B cell (primary cell): Measurements from ENCODE around the gene NME3. TPM values are rescaled to one million over a fixed set of nuclear protein-coding genes. Genes with fewer than 3 reads are reported as not detected.

Source experiments
- ATAC-seq: fragments of 200-7000 bp; cut with Tn5 transposase; one replicate; pipeline ENCODE4 v1.10.0; 2021; ENCODE audit warnings: low read depth, mild to moderate bottlenecking, moderate number of reproducible peaks, moderate library complexity
- CTCF ChIA-PET: fragments of 350-600 bp; sonication (Branson Sonifier 250); formaldehyde crosslinking; loops from one replicate; lab custom pipeline; 2021; ENCODE audit warnings: antibody characterized with exemption, inconsistent platforms; lab: Charles Lee
- POLR2A ChIA-PET: fragments of 350-600 bp; sonication (Branson Sonifier 250); formaldehyde crosslinking; loops from one replicate; lab custom pipeline; 2021; ENCODE audit warnings: antibody characterized with exemption; lab: Charles Lee
- DNase-seq: peaks from one replicate; pipeline ENCODE4 v3.0.0; 2013
- H2AFZ ChIP-seq: 2 replicates; pipeline ENCODE4 v1.6.1; 2012; ENCODE audit warnings: mild to moderate bottlenecking, low read depth, low read length; ENCODE audit not compliant: insufficient read depth, poor library complexity, severe bottlenecking
- H3K27ac ChIP-seq, 2 donors: 1 replicate in 1 of 2; 2 replicates in 1 of 2; pipeline ENCODE4 v1.5.1; 2012 to 2013; ENCODE audit warnings: low read length in 2 of 2, mild to moderate bottlenecking in 2 of 2, moderate library complexity in 1 of 2
- H3K27me3 ChIP-seq, 4 experiments: fragments of 200-600 bp in 1 of 4; sonication (generic) in 1 of 4; replicated peaks in 1 of 4; 1 replicate in 2 of 4; 2 replicates in 2 of 4; pipeline versions ENCODE4 v1.6.1 to v1.7.0; 2013 to 2016; ENCODE audit warnings: low read length in 3 of 4, mild to moderate bottlenecking in 2 of 4, mixed read lengths in 1 of 4, moderate library complexity in 1 of 4; ENCODE audit not compliant: insufficient read depth in 4 of 4, control insufficient read depth in 3 of 4; ENCODE audit errors: control extremely low read depth in 1 of 4
- H3K36me3 ChIP-seq, 2 experiments: replicated peaks in 1 of 2; 1 replicate in 1 of 2; 2 replicates in 1 of 2; pipeline versions ENCODE4 v1.6.1 to v1.7.1; 2013; ENCODE audit warnings: low read length in 1 of 2; ENCODE audit not compliant: insufficient read depth in 2 of 2, control insufficient read depth in 1 of 2; ENCODE audit errors: control extremely low read depth in 1 of 2, extremely low read depth in 1 of 2
- H3K4me1 ChIP-seq, 2 donors: fragments of 200-600 bp in 1 of 2; sonication (generic) in 1 of 2; 1 replicate in 1 of 2; 2 replicates in 1 of 2; pipeline versions ENCODE4 v1.5.1 to v1.6.1; 2013 to 2017; ENCODE audit warnings: low read length in 2 of 2; ENCODE audit not compliant: control insufficient read depth in 2 of 2, insufficient read depth in 2 of 2
- H3K4me2 ChIP-seq: replicated peaks from 2 replicates; pipeline ENCODE3; 2012; ENCODE audit warnings: mild to moderate bottlenecking, low read depth, low read length; ENCODE audit not compliant: poor library complexity, severe bottlenecking
- H3K4me3 ChIP-seq, 5 experiments: fragments of 200-600 bp in 1 of 5; sonication (generic) in 1 of 5; 1 replicate in 3 of 5; 2 replicates in 2 of 5; pipeline versions ENCODE4 v1.5.1 to v1.7.0; 2011 to 2016; ENCODE audit warnings: low read length in 4 of 5, mild to moderate bottlenecking in 4 of 5, low read depth in 2 of 5, control low read depth in 1 of 5, moderate library complexity in 1 of 5; ENCODE audit not compliant: insufficient read depth in 1 of 5; ENCODE audit errors: control extremely low read depth in 1 of 5, extremely low read depth in 1 of 5
- H3K79me2 ChIP-seq: fragments of 200-600 bp; sonication (generic); one replicate; pipeline ENCODE4 v1.6.0; 2016; ENCODE audit warnings: low read length; ENCODE audit not compliant: control insufficient read depth, insufficient read depth
- H3K9ac ChIP-seq: fragments of 200-600 bp; sonication (generic); 2 replicates; pipeline ENCODE4 v1.6.1; 2017; ENCODE audit warnings: mild to moderate bottlenecking, low read length, moderate library complexity
- H3K9me3 ChIP-seq, 3 donors: one replicate each; pipeline versions ENCODE4 v1.6.1 to v1.7.1; 2013; ENCODE audit warnings: low read length in 2 of 3; ENCODE audit not compliant: control insufficient read depth in 2 of 3, insufficient read depth in 1 of 3; ENCODE audit errors: control extremely low read depth in 1 of 3
- H4K20me1 ChIP-seq: 2 replicates; pipeline ENCODE4 v1.6.0; 2012; ENCODE audit warnings: mild to moderate bottlenecking, low read length; ENCODE audit not compliant: insufficient read depth, control insufficient read depth, poor library complexity, severe bottlenecking
- H3K27ac Mint-ChIP-seq: one replicate; pipeline ENCODE4 v1.8.0; 2021; ENCODE audit warnings: mixed read lengths
- H3K27me3 Mint-ChIP-seq: one replicate; pipeline ENCODE4 v1.8.0; 2021; ENCODE audit warnings: mixed read lengths
- H3K4me1 Mint-ChIP-seq: one replicate; pipeline ENCODE4 v1.8.0; 2021; ENCODE audit warnings: mixed read lengths
- H3K4me3 Mint-ChIP-seq: one replicate; pipeline ENCODE4 v1.8.0; 2021; ENCODE audit warnings: mixed read lengths
- H3K9me3 Mint-ChIP-seq: one replicate; pipeline ENCODE4 v1.8.0; 2022; ENCODE audit warnings: mixed read lengths; ENCODE audit not compliant: insufficient read depth
- CTCF ChIP-seq: fragments of 200-600 bp; IDR thresholded peaks from one replicate; pipeline ENCODE4 v1.8.0; 2022; ENCODE audit warnings: antibody characterized with exemption, mild to moderate bottlenecking
- EZH2 ChIP-seq: IDR thresholded peaks from 2 replicates; pipeline ENCODE4 v1.6.1; 2012; ENCODE audit warnings: borderline replicate concordance, low read depth, mild to moderate bottlenecking, moderate library complexity, low read length; ENCODE audit not compliant: insufficient read depth, poor library complexity, severe bottlenecking
- WGBS: methylation state at CpG from one replicate; pipeline ENCODE4 v1.1.5; 2013; ENCODE audit warnings: missing lambda C conversion rate; ENCODE audit not compliant: insufficient coverage; 5-methylcytosine and 5-hydroxymethylcytosine counted together
- intact Hi-C: fragments of 100-400 bp; cut with micrococcal nuclease; formaldehyde crosslinking; loops from one replicate; pipeline ENCODE4 v1.10.0; 2022
- polyA plus RNA-seq: library from polyadenylated mRNA; depleted of rRNA; stranded (reverse); fragments of >200 nt; gene quantifications from 2 replicates; pipeline ENCODE4 v1.2.3, GENCODE V29; 2012
- total RNA-seq, 2 donors: library from RNA; stranded (reverse); fragments of 120-200 nt in 1 of 2; gene quantifications; 1 replicate in 1 of 2; 2 replicates in 1 of 2; pipeline versions ENCODE4 v1.2.3 to v1.2.4, GENCODE V29; 2013 to 2022

NME3 gene
- total and polyA plus RNA-seq, 2 donors (not counting 1 experiment from before 2014, with no cell fraction given) = 63.2 to 150 TPM

DNA sequence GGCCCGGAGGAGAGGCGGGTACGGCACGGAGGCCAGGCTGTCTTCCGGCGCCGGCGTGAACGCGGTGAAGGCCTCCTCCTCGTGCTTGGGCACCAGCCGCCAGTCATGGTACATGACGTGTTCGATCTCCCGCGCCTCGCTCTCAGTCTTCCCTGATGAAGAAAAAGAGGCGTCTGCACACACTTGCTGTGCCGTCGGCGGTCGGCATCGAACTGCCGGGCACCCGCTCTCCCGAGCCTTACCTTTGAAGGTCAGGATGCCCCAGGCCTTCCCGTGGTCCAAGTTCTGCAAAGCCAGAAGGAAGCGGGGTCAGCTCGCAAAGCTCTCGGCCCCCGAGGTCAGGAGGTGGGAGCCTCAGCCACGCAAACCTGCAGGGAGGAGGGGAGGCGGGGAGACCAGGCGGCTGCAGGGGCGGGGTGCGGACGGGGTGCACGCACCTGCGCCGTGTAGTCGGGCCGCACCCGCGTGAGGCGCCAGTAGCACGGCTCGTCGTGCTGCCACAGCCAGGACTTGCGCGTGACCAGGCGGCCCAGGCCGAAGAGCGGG is 1.1 kb upstream of the NME3 start, which contains the start of gene EME2:
Gene EME2 (plus strand): TSS at position 449 of the 546 bp plus-strand sequence. CDS start 418 bp downstream, outside the sequence.
- H3K27me3 Mint-ChIP-seq = no peaks in the 10 kb centered on the region
- Histone ChIP-seq H3K9me3 (no peaks in the 10 kb centered on the region), H3K36me3 (peaks cover 0 to 28% of the 10 kb centered on the region in 2 experiments), H3K4me2 (peak within 1 kb of the TSS; percentile 99), H3K79me2 (peaks cover 31% of the 10 kb centered on the region), H3K4me3 (peak within 1 kb of the TSS; percentile 53 to 87 (median 82)), H3K4me1 (peaks cover 22 to 35% of the 10 kb centered on the region in 2 donors), H3K27me3 (no peaks in the 10 kb centered on the region), H4K20me1 (peaks cover 60% of the 10 kb centered on the region), H2AFZ (peak within 1 kb of the TSS; percentile 81), H3K9ac (peak within 1 kb of the TSS; percentile 84), H3K27ac (peak within 1 kb of the TSS; percentile 38 to 90)
- peak within 1 kb of the TSS; percentile 95 for H3K4me3 Mint-ChIP-seq
- peak; percentile 60 for DNase-seq
- no peaks in the 10 kb centered on the region for H3K9me3 Mint-ChIP-seq
- ATAC-seq = no peak
- H3K4me1 Mint-ChIP-seq = peaks cover 27% of the 10 kb centered on the region
- ChIA-PET CTCF (interaction anchor here (0.6 to 3.2 kb wide), 4 partner anchors 9 to 716 kb away, joined by 3 to 15 read pairs (median 6); partner anchors contain the start of genes MAPK8IP3, NUBP2 and SPSB3), POLR2A (interaction anchor here (0.6 to 4.4 kb wide), 4 partner anchors 10 to 157 kb away, joined by 3 to 27 read pairs (median 3); partner anchors contain the start of genes NUBP2 and SPSB3)
- peak within 1 kb of the TSS; percentile 97 for H3K27ac Mint-ChIP-seq
- under 1% methylated on average over 53 of the region's 53 CpGs for WGBS
- intact Hi-C loops = loop anchor here (2.0 to 5.0 kb wide), 4 partner anchors 54 to 360 kb away; partner anchors contain the start of genes FAHD1, HAGH, MAPK8IP3 and UNKL
- no peak for TF ChIP-seq CTCF
- no peak for TF ChIP-seq EZH2
